IMR-90 (cell line): ENCODE data around the gene ALOX12. TPM values are rescaled to one million over a fixed set of nuclear protein-coding genes. Genes with fewer than 3 reads are reported as not detected.

Source experiments
- ATAC-seq: fragments of 200-7000 bp; cut with Tn5 transposase; 2 replicates; pipeline ENCODE4 v1.9.1; 2020; ENCODE audit warnings: low read depth, mild to moderate bottlenecking, moderate library complexity
- BruUV-seq: library from RNA; stranded (reverse); fragments of 400-500 nt; replicated peaks from 2 replicates; lab custom pipeline; 2021; lab: Mats Ljungman, UMichigan
- CTCF ChIA-PET: fragments of 300-600 bp; formaldehyde crosslinking; extraction: SDS; loops from one replicate; lab custom pipeline; 2021; ENCODE audit warnings: antibody characterized with exemption; lab: Yijun Ruan, JAX
- POLR2A ChIA-PET: fragments of 300-600 bp; sonication (Branson Sonifier 250); formaldehyde crosslinking; loops from one replicate; lab custom pipeline; 2022; ENCODE audit warnings: antibody characterized with exemption; ENCODE audit not compliant: unreplicated experiment; lab: Charles Lee
- DNase-seq: peaks from one replicate; pipeline ENCODE4 v3.0.0; 2013
- H2AFZ ChIP-seq: replicated peaks from 2 replicates; pipeline ENCODE3; 2013; ENCODE audit warnings: low read length, mild to moderate bottlenecking; ENCODE audit not compliant: poor library complexity
- H2AK5ac ChIP-seq: 2 replicates; pipeline ENCODE4 v1.6.1; 2013; ENCODE audit warnings: low read depth, low read length, inconsistent platforms
- H2AK9ac ChIP-seq: replicated peaks from 2 replicates; pipeline ENCODE3; 2013; ENCODE audit warnings: mild to moderate bottlenecking, low read depth, low read length, moderate library complexity; ENCODE audit not compliant: poor library complexity
- H2BK120ac ChIP-seq: 2 replicates; pipeline ENCODE4 v1.6.1; 2013; ENCODE audit warnings: low read depth, low read length, inconsistent platforms
- H2BK15ac ChIP-seq: 3 replicates; pipeline ENCODE4 v1.6.1; 2013; ENCODE audit warnings: low read depth, low read length, inconsistent platforms
- H2BK20ac ChIP-seq: 2 replicates; pipeline ENCODE4 v1.6.1; 2013; ENCODE audit warnings: low read depth, mild to moderate bottlenecking, inconsistent platforms, low read length, moderate library complexity
- H2BK5ac ChIP-seq: 2 replicates; pipeline ENCODE4 v1.6.1; 2013; ENCODE audit warnings: mild to moderate bottlenecking, low read depth, low read length, inconsistent platforms; ENCODE audit not compliant: poor library complexity, severe bottlenecking
- H3K14ac ChIP-seq: replicated peaks from 2 replicates; pipeline ENCODE4 v1.6.1; 2013; ENCODE audit warnings: low read depth, low read length, inconsistent platforms
- H3K18ac ChIP-seq: 2 replicates; pipeline ENCODE4 v1.6.1; 2013; ENCODE audit warnings: low read depth, low read length, control low read depth
- H3K23ac ChIP-seq: 2 replicates; pipeline ENCODE4 v1.6.1; 2013; ENCODE audit warnings: low read depth, low read length, inconsistent platforms
- H3K27ac ChIP-seq: 2 replicates; pipeline ENCODE4 v1.5.1; 2013; ENCODE audit warnings: mild to moderate bottlenecking, control low read depth, low read length; ENCODE audit not compliant: insufficient read depth
- H3K27me3 ChIP-seq: 2 replicates; pipeline ENCODE4 v1.6.1; 2013; ENCODE audit warnings: low read length; ENCODE audit not compliant: control insufficient read depth, insufficient read depth
- H3K36me3 ChIP-seq: 2 replicates; pipeline ENCODE4 v1.6.1; 2013; ENCODE audit warnings: low read length, mixed read lengths; ENCODE audit not compliant: control insufficient read depth, insufficient read depth
- H3K4ac ChIP-seq: 2 replicates; pipeline ENCODE4 v1.6.1; 2013; ENCODE audit warnings: low read depth, low read length, inconsistent platforms
- H3K4me1 ChIP-seq: 2 replicates; pipeline ENCODE4 v1.6.1; 2013; ENCODE audit warnings: low read length, mixed read lengths; ENCODE audit not compliant: control insufficient read depth, insufficient read depth
- H3K4me2 ChIP-seq: 2 replicates; pipeline ENCODE4 v1.6.1; 2013; ENCODE audit warnings: low read depth, mild to moderate bottlenecking, control low read depth, low read length, moderate library complexity
- H3K4me3 ChIP-seq: 2 replicates; pipeline ENCODE4 v1.5.1; 2013; ENCODE audit warnings: low read depth, mild to moderate bottlenecking, control low read depth, low read length, moderate library complexity; ENCODE audit not compliant: insufficient read depth
- H3K56ac ChIP-seq: 2 replicates; pipeline ENCODE4 v1.6.1; 2013; ENCODE audit warnings: low read length, inconsistent platforms; ENCODE audit not compliant: insufficient read depth; ENCODE audit errors: extremely low read depth
- H3K79me1 ChIP-seq, 2 experiments: 2 replicates each; pipeline ENCODE4 v1.6.1; 2013; ENCODE audit warnings: low read length in 2 of 2, inconsistent platforms in 1 of 2, low read depth in 1 of 2
- H3K9ac ChIP-seq: 2 replicates; pipeline ENCODE4 v1.6.1; 2013; ENCODE audit warnings: low read depth, low read length, control low read depth
- H3K9me1 ChIP-seq: 2 replicates; pipeline ENCODE4 v1.6.1; 2013; ENCODE audit warnings: low read length, inconsistent platforms; ENCODE audit not compliant: insufficient read depth
- H3K9me3 ChIP-seq: 2 replicates; pipeline ENCODE4 v1.6.1; 2013; ENCODE audit warnings: low read length; ENCODE audit not compliant: control insufficient read depth, insufficient read depth
- H4K20me1 ChIP-seq: 2 replicates; pipeline ENCODE4 v1.6.1; 2013; ENCODE audit warnings: low read length, inconsistent platforms; ENCODE audit not compliant: insufficient read depth
- H4K5ac ChIP-seq: 2 replicates; pipeline ENCODE4 v1.6.1; 2013; ENCODE audit warnings: mild to moderate bottlenecking, low read depth, low read length, control low read depth
- H4K8ac ChIP-seq, 2 experiments: 2 replicates each; pipeline ENCODE4 v1.6.1; 2013; ENCODE audit warnings: low read depth in 2 of 2, low read length in 2 of 2, control low read depth in 1 of 2, inconsistent platforms in 1 of 2
- H4K91ac ChIP-seq: 2 replicates; pipeline ENCODE4 v1.6.1; 2013; ENCODE audit warnings: low read depth, low read length, inconsistent platforms; ENCODE audit not compliant: insufficient read depth
- MAFK ChIP-seq: IDR thresholded peaks from 2 replicates; pipeline ENCODE4 v1.6.1; 2012; ENCODE audit warnings: low read depth, low read length, improper control_type of control experiment
- MAZ ChIP-seq: IDR thresholded peaks from 2 replicates; pipeline ENCODE4 v1.6.1; 2012; ENCODE audit warnings: low read depth, mild to moderate bottlenecking, low read length, improper control_type of control experiment, moderate library complexity, borderline replicate concordance
- WGBS, 2 experiments: methylation state at CpG; one replicate each; pipeline versions ENCODE4 v1.1.5 to v1.1.7; 2013; ENCODE audit warnings: missing lambda C conversion rate in 2 of 2; ENCODE audit not compliant: insufficient read length in 1 of 2; ENCODE audit errors: extremely low coverage in 2 of 2; 5-methylcytosine and 5-hydroxymethylcytosine counted together
- dilution Hi-C: fragments of 300-500 bp; cut with HindIII; formaldehyde crosslinking; loops from one replicate; pipeline ENCODE4 v1.14.3; 2018; ENCODE audit warnings: low sequenced_read_pairs; ENCODE audit not compliant: unreplicated experiment
- in situ Hi-C: fragments of 300-500 bp; cut with MboI; formaldehyde crosslinking; loops from 3 replicates; pipeline ENCODE4 v1.14.3; 2019; ENCODE audit warnings: low sequenced_read_pairs, inconsistent platforms, mixed read lengths
- intact Hi-C: fragments of 100-400 bp; cut with micrococcal nuclease; formaldehyde crosslinking; loops from 2 replicates; pipeline ENCODE4 v1.10.0; 2022
- polyA plus RNA-seq, 3 experiments: library from polyadenylated mRNA; depleted of rRNA; stranded (reverse); fragments of >200 nt; gene quantifications; 2 replicates each; pipeline ENCODE4 v1.2.3, GENCODE V29; 2012; ENCODE audit warnings: low replicate concordance in 1 of 3
- total RNA-seq: library from RNA; depleted of rRNA; stranded (reverse); fragments of >200 nt; gene quantifications from 2 replicates; pipeline ENCODE4 v1.2.3, GENCODE V29; 2012

ALOX12 gene
- total and polyA plus RNA-seq, 2 of the 4 experiments (the other 2 are of a cell fraction): 0.03 TPM; not detected in 1

- H3K9me3 ChIP-seq: no peaks in the 10 kb centered on the region
- DNase-seq (no peak), ATAC-seq (no peak)
- no peak overlapping the region for H3K14ac ChIP-seq
- peaks cover 25% of the 10 kb centered on the region for H4K20me1 ChIP-seq
- no peaks in the 10 kb centered on the region for H3K4me1 ChIP-seq
- H2AK5ac ChIP-seq: no peak overlapping the region
- in situ Hi-C loops: no loop called here
- H3K4me2 ChIP-seq: no peak overlapping the region
- H3K9me1 ChIP-seq: no peaks in the 10 kb centered on the region
- TF ChIP-seq MAZ (no peak), MAFK (peak; percentile 46; the same call in 1 of the 2 replicates)
- no peak overlapping the region for H3K4ac ChIP-seq
- no peak overlapping the region for H4K8ac ChIP-seq
- H4K91ac ChIP-seq: no peak overlapping the region
- H3K18ac ChIP-seq: no peak overlapping the region
- H2BK5ac ChIP-seq: no peak overlapping the region
- H3K56ac ChIP-seq: no peak overlapping the region
- H2BK15ac ChIP-seq: no peak overlapping the region
- H3K9ac ChIP-seq: no peak overlapping the region
- H2AK9ac ChIP-seq: no peak overlapping the region
- H2BK20ac ChIP-seq: no peak overlapping the region
- H3K23ac ChIP-seq: no peak overlapping the region
- peaks cover 36% of the 10 kb centered on the region for H3K36me3 ChIP-seq
- no peak overlapping the region for H3K27ac ChIP-seq
- intact Hi-C loops: no loop called here
- H3K27me3 ChIP-seq: no peaks in the 10 kb centered on the region
- H2AFZ ChIP-seq: no peak overlapping the region
- BruUV-seq: no TSS peak
- no peak overlapping the region for H4K5ac ChIP-seq
- dilution Hi-C loops: no loop called here
- H2BK120ac ChIP-seq: no peak overlapping the region
- ChIA-PET POLR2A (no interaction called here), CTCF (interaction anchor here (0.7 to 3.0 kb wide), 2 partner anchors 13 to 92 kb away, joined by 3 to 18 read pairs; no protein-coding TSS in a partner anchor)
- H3K4me3 ChIP-seq: no peak overlapping the region
- H3K79me1 ChIP-seq: peaks cover 10 to 41% of the 10 kb centered on the region in 2 experiments
- 100% methylated on average over 3 of the region's 6 CpGs; no CpG with 5 or more reads in 1 of the 2 experiments for WGBS, 2 experiments
Measured at GRCh38 chr17:7002288-7003047, 6.6 kb downstream of the ALOX12 start.
